Uterus (tissue), 4 donors: ENCODE measurements around the gene CRYBG2. TPM values are rescaled to one million over a fixed set of nuclear protein-coding genes. Genes with fewer than 3 reads are reported as not detected.

ENCODE experiments used
- DNase-seq, 2 donors: peaks; one replicate each; pipeline ENCODE4 v3.0.0-alpha.2; 2019 to 2020
- H3K27ac ChIP-seq, 2 donors: fragments of 200-600 bp; sonication (generic); 1 replicate in 1 of 2; 2 replicates in 1 of 2; pipeline ENCODE4 v1.5.1; 2016 to 2018
- H3K27me3 ChIP-seq, 2 donors: fragments of 200-600 bp; sonication (generic); one replicate each; pipeline ENCODE4 v1.5.1; 2018 to 2019; ENCODE audit warnings: control low read depth in 1 of 2
- H3K36me3 ChIP-seq, 2 donors: fragments of 200-600 bp; sonication (generic); one replicate each; pipeline ENCODE4 v1.5.1; 2019; ENCODE audit warnings: control low read depth in 1 of 2
- H3K4me1 ChIP-seq, 2 donors: fragments of 200-600 bp; sonication (generic); one replicate each; pipeline ENCODE4 v1.5.1; 2018 to 2019; ENCODE audit warnings: control low read depth in 1 of 2
- H3K4me3 ChIP-seq, 2 donors: fragments of 200-600 bp; sonication (generic); 1 replicate in 1 of 2; 2 replicates in 1 of 2; pipeline ENCODE4 v1.5.1; 2018 to 2019; ENCODE audit warnings: mild to moderate bottlenecking in 1 of 2
- H3K9me3 ChIP-seq, 2 donors: fragments of 200-600 bp; sonication (generic); one replicate each; pipeline ENCODE4 v1.5.1; 2019; ENCODE audit warnings: control low read depth in 1 of 2
- CTCF ChIP-seq, 4 experiments: fragments of 200-600 bp in 2 of 4; fragments of 450-650 bp in 2 of 4; sonication (generic) in 2 of 4; IDR thresholded peaks; one replicate each; pipeline ENCODE4 v1.5.1; 2016 to 2019; ENCODE audit warnings: antibody characterized with exemption in 4 of 4, mild to moderate bottlenecking in 2 of 4, moderate library complexity in 1 of 4
- POLR2A ChIP-seq, 2 donors: fragments of 450-650 bp; IDR thresholded peaks; one replicate each; pipeline ENCODE4 v1.6.1; 2016; ENCODE audit warnings: antibody characterized with exemption in 2 of 2, mild to moderate bottlenecking in 1 of 2, moderate library complexity in 1 of 2
- intact Hi-C: fragments of 100-400 bp; cut with DNase I; formaldehyde crosslinking; loops from one replicate; pipeline ENCODE4 v1.15.1; 2023; ENCODE audit warnings: low total_unique reads
- total RNA-seq, 4 donors: library from RNA; depleted of rRNA in 3 of 4; stranded (reverse); fragments of >200 nt in 3 of 4; gene quantifications; one replicate each; pipeline versions ENCODE4 v1.1.0 to v1.2.4, GENCODE V29; 2014 to 2023
- donor health status: DM: yes; HTN: yes; CAD: no.

The CRYBG2 gene
- total RNA-seq, 4 donors from 2014 or later: 3.0 TPM; not detected in 3

- intact Hi-C loops: loop anchor here (5.0 kb wide), 1 partner anchor 42 kb away; the partner anchor contains the start of gene SH3BGRL3
- no peaks in the 10 kb centered on the region for H3K27me3 ChIP-seq
Observed at GRCh38 chr1:26324550-26324949, 29.4 kb downstream of the CRYBG2 start.

GRCh38 chr1:26323382-26323781, 30.5 kb downstream of the CRYBG2 start:
- Histone ChIP-seq H3K27ac (no peak overlapping the region), H3K36me3 (no peaks in the 10 kb centered on the region), H3K9me3 (no peaks in the 10 kb centered on the region), H3K4me3 (no peak overlapping the region), H3K4me1 (no peaks in the 10 kb centered on the region), H3K27me3 (no peaks in the 10 kb centered on the region)
- intact Hi-C loops: loop anchor here (5.0 kb wide), 1 partner anchor 41 kb away; the partner anchor contains the start of gene SH3BGRL3
- TF ChIP-seq POLR2A (IDR thresholded peaks at IDR 0.05) (no peak), CTCF (IDR thresholded peaks at IDR 0.05) (no peak)
- DNase-seq: no peak

More at GRCh38 chr1:26324550-26324949, 29.4 kb downstream of the CRYBG2 start:
- Histone ChIP-seq H3K9me3 (no peaks in the 10 kb centered on the region), H3K27ac (no peak overlapping the region), H3K4me3 (no peak overlapping the region), H3K4me1 (no peaks in the 10 kb centered on the region), H3K36me3 (no peaks in the 10 kb centered on the region)
- TF ChIP-seq CTCF (IDR thresholded peaks at IDR 0.05) (no peak), POLR2A (IDR thresholded peaks at IDR 0.05) (no peak)
- DNase-seq: no peak

- DNase-seq: no peak
- TF ChIP-seq POLR2A (IDR thresholded peaks at IDR 0.05) (no peak), CTCF (IDR thresholded peaks at IDR 0.05) (no peak)
- Histone ChIP-seq H3K27me3 (no peaks in the 10 kb centered on the region), H3K36me3 (no peaks in the 10 kb centered on the region), H3K27ac (no peak overlapping the region), H3K4me1 (no peaks in the 10 kb centered on the region), H3K4me3 (no peak overlapping the region), H3K9me3 (no peaks in the 10 kb centered on the region)
- intact Hi-C loops: loop anchor here (5.0 kb wide), 1 partner anchor 40 kb away; the partner anchor contains the start of gene SH3BGRL3
Observed at GRCh38 chr1:26322042-26322331, 31.9 kb downstream of the CRYBG2 start.

GRCh38 chr1:26321315-26322041, 32.5 kb downstream of the CRYBG2 start:
- H3K27me3 ChIP-seq: no peaks in the 10 kb centered on the region
- no peak overlapping the region for H3K27ac ChIP-seq
- no peak overlapping the region for H3K4me3 ChIP-seq
- no peaks in the 10 kb centered on the region for H3K9me3 ChIP-seq
- no peaks in the 10 kb centered on the region for H3K4me1 ChIP-seq
- intact Hi-C loops: loop anchor here (5.0 kb wide), 1 partner anchor 39 kb away; the partner anchor contains the start of gene SH3BGRL3
- DNase-seq: peak; percentile 87 to 88
- peak; percentile 80 to 95 (median 86) for TF ChIP-seq CTCF (IDR thresholded peaks at IDR 0.05)
- TF ChIP-seq POLR2A (IDR thresholded peaks at IDR 0.05): no peak
- H3K36me3 ChIP-seq: no peaks in the 10 kb centered on the region

GRCh38 chr1:26320896-26321295, 33.0 kb downstream of the CRYBG2 start:
- no peak overlapping the region for H3K27ac ChIP-seq
- intact Hi-C loops: loop anchor here (5.0 kb wide), 1 partner anchor 39 kb away; the partner anchor contains the start of gene SH3BGRL3
- H3K27me3 ChIP-seq: no peaks in the 10 kb centered on the region
- H3K4me3 ChIP-seq: no peak overlapping the region
- H3K4me1 ChIP-seq: no peaks in the 10 kb centered on the region
- DNase-seq: no peak
- H3K9me3 ChIP-seq: no peaks in the 10 kb centered on the region
- H3K36me3 ChIP-seq: no peaks in the 10 kb centered on the region
- no peak for TF ChIP-seq CTCF (IDR thresholded peaks at IDR 0.05)
- TF ChIP-seq POLR2A (IDR thresholded peaks at IDR 0.05): no peak
